HG03135 (cell line): Measurements from ENCODE around the gene MAGOHB.

Source experiments
- ATAC-seq: cut with Tn5 transposase; IDR thresholded peaks from one replicate; pipeline ENCODE4 v1.9.1; 2021; ENCODE audit warnings: mild to moderate bottlenecking, moderate library complexity; ENCODE audit not compliant: unreplicated experiment

Gene MAGOHB

GRCh38 chr12:10557766-10558165 lies 55.6 kb downstream of the MAGOHB start:
- no peak for ATAC-seq

GRCh38 chr12:10557329-10557728 lies 56.1 kb downstream of the MAGOHB start:
- no peak for ATAC-seq

DNA sequence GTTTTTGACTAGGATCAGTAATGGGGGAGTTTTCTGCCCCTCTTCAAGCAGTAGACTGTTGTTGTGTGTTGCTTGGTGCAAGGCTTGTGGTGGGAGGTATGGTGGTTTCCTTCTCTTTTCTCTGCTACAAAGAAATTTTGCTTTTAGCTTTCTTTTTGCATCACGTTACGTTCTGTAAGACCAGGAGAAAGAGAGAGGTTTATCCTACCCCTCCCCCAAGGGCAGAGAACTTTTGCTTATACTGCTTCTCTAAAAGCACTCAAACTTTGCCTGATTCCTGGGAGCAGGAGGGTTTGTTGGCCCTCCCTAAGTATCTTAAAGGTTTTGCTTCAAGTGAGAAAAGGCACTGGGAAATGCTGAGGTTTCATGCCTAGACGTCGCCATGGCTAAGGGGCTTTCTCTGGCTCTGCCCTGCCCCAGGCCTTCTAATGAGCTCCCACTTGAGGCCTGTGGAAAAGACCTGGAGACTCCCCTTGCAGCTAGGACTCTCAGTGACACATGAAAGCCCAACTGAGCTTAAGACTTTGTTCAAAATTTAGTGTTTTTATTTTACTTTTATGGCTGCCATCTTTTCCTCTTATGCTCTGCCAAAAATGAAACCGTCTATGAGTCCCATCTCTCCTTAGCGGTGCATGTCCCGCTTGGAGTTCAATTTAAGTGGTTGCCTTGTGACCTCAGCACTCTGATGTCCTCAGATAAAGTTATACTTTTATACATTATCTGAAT lies 58.5 kb downstream of the MAGOHB start:
- ATAC-seq, result no peak

DNA sequence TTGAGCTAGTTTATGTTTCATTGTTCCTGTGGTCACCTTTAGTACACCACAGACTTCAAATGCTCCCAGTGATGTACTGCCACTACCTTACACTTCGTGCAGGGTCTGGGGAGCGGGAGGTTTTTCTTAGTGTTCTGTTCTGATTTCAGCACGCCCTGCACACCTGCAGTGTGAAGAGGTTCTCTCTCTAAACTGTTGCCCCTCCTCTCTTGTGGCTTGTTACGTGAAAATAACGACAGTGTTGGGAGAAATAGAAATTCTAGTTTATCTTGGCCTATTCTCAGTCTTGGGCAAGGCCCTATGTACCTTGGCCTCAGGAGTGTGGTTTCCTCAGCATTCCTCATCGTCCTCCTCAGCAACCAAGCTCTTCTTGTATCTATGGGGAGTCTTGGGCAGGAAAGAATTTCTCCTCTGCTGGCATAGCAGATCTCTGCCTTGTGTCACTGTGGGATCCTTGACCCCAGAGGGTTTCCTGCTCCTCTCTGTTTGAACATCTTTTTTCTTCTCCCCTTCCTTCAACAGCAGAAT lies 59.1 kb downstream of the MAGOHB start:
- ATAC-seq, result no peak
